Activated B cell treated with CpG ODN at 0.5 μM for 24 hours (primary cell): ENCODE data around the gene SNRPE. TPM values are rescaled to one million over a fixed set of nuclear protein-coding genes. Genes with fewer than 3 reads are reported as not detected.

Experiments used
- ATAC-seq: fragments of 200-7000 bp; cut with Tn5 transposase; one replicate; pipeline ENCODE4 v1.10.0; 2021; ENCODE audit warnings: low read depth, mild to moderate bottlenecking, moderate library complexity
- CTCF ChIA-PET: fragments of 350-600 bp; sonication (Branson Sonifier 250); formaldehyde crosslinking; loops from one replicate; lab custom pipeline; 2021; ENCODE audit warnings: antibody characterized with exemption; lab: Charles Lee
- POLR2A ChIA-PET: fragments of 350-600 bp; sonication (Branson Sonifier 250); formaldehyde crosslinking; loops from one replicate; lab custom pipeline; 2021; ENCODE audit warnings: antibody characterized with exemption; lab: Charles Lee
- DNase-seq: peaks from one replicate; pipeline ENCODE4 v3.0.0; 2022
- H3K27ac Mint-ChIP-seq: one replicate; pipeline ENCODE4 v1.8.0; 2020; ENCODE audit warnings: mixed read lengths
- H3K27me3 Mint-ChIP-seq: one replicate; pipeline ENCODE4 v1.8.0; 2021; ENCODE audit warnings: mixed read lengths
- H3K36me3 Mint-ChIP-seq: one replicate; pipeline ENCODE4 v1.8.0; 2021; ENCODE audit warnings: low read depth, mixed read lengths
- H3K4me1 Mint-ChIP-seq: one replicate; pipeline ENCODE4 v1.8.0; 2021; ENCODE audit warnings: mixed read lengths
- H3K4me3 Mint-ChIP-seq: one replicate; pipeline ENCODE4 v1.8.0; 2020; ENCODE audit warnings: mild to moderate bottlenecking, mixed read lengths
- H3K9me3 Mint-ChIP-seq: one replicate; pipeline ENCODE4 v1.8.0; 2020; ENCODE audit warnings: mixed read lengths
- CTCF ChIP-seq: fragments of 200-600 bp; IDR thresholded peaks from one replicate; pipeline ENCODE4 v1.8.0; 2022; ENCODE audit warnings: antibody characterized with exemption, mild to moderate bottlenecking
- intact Hi-C: fragments of 100-400 bp; cut with micrococcal nuclease; formaldehyde crosslinking; loops from one replicate; pipeline ENCODE4 v1.15.1; 2024
- total RNA-seq: library from RNA; stranded (reverse); gene quantifications from 2 replicates; pipeline ENCODE4 v1.2.3, GENCODE V29; 2022

SNRPE gene
- total RNA-seq, 1 donor from 2014 or later = 149 TPM

DNA sequence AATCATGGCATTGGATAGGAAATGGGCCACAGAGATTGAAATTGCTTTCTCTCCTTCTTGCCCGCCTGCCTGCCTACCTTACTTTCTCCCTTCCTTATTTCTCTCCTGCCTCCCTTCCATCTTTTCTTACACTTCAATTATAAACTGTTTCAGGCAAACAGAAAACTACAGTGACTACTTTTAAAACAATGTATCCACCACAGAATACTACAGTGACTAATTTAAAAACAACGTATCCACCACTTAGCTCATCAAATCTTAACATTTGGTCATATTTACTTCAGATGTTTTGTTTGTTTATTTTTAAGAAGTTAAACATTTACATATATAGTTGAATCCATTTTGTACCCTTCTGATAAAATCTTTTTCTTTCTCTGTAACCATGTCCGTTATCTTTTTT, 54.4 kb downstream of the SNRPE start:
- ATAC-seq = no peak
- no peak overlapping the region for H3K27ac Mint-ChIP-seq
- CTCF ChIA-PET = no interaction called here

DNA sequence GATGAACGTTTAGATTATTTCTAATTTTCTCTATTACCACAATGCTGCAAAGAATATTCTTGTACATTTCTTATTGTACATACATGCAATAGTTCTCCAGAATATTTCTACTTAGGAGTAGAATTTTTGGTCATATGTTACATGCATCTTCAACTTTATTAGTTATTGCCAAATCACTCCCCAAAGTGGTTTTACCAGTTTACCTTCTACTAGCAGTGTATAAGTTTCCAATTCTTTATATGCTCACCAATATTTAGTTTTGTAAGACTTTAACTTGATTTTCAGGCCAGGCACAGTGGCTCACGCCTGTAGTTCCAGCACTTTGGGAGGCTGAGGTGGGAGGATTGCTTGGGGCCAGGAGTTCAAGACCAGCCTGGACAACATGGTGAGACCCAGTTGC, 55.4 kb downstream of the SNRPE start:
- no peak overlapping the region for H3K4me3 Mint-ChIP-seq

More for the DNA sequence above, 54.4 kb downstream of the SNRPE start:
- H3K36me3 Mint-ChIP-seq = no peaks in the 10 kb centered on the region
- no peaks in the 10 kb centered on the region for H3K4me1 Mint-ChIP-seq
- DNase-seq = no peak
- H3K27me3 Mint-ChIP-seq = peaks cover 4% of the 10 kb centered on the region
- H3K4me3 Mint-ChIP-seq = no peak overlapping the region
- POLR2A ChIA-PET = no interaction called here
- intact Hi-C loops = no loop called here
- H3K9me3 Mint-ChIP-seq = no peaks in the 10 kb centered on the region
- TF ChIP-seq CTCF = no peak

More for the DNA sequence above, 55.4 kb downstream of the SNRPE start:
- Mint-ChIP-seq H3K27me3 (peaks cover 3% of the 10 kb centered on the region), H3K9me3 (no peaks in the 10 kb centered on the region), H3K36me3 (no peaks in the 10 kb centered on the region), H3K27ac (no peak overlapping the region), H3K4me1 (no peaks in the 10 kb centered on the region)
- ChIA-PET CTCF (no interaction called here), POLR2A (no interaction called here)
- DNase-seq (no peak), ATAC-seq (no peak)
- intact Hi-C loops = no loop called here
- no peak for TF ChIP-seq CTCF

Other genes with a start within 250 kb of the SNRPE start
- 5.0 and 6.6 TPM in 2 replicates for gene ATP2B4, start 234.8 kb upstream of the SNRPE start, total RNA-seq
- gene LAX1, start 96.4 kb upstream of the SNRPE start, total RNA-seq = 12.0 and 13.5 TPM in 2 replicates
- gene ZBED6, start 66.0 kb upstream of the SNRPE start, total RNA-seq = 26.3 and 31.4 TPM in 2 replicates
- gene ZC3H11A, start 66.0 kb upstream of the SNRPE start, total RNA-seq = 85.6 and 91.6 TPM in 2 replicates
- gene SOX13, start 211.5 kb downstream of the SNRPE start, total RNA-seq = not detected in 2 replicates